HEK293 (cell line): ENCODE data around the gene RNASEH2A.

Experiments used
- CTCF ChIA-PET: fragments of 350-600 bp; formaldehyde crosslinking; extraction: SDS; loops from one replicate; lab custom pipeline; 2021; ENCODE audit warnings: antibody characterized with exemption; lab: Yijun Ruan, JAX
- POLR2A ChIA-PET: fragments of 300-600 bp; formaldehyde crosslinking; extraction: SDS; loops from one replicate; lab custom pipeline; 2020; ENCODE audit warnings: antibody characterized with exemption, inconsistent platforms; lab: Yijun Ruan, JAX
- H3K27ac ChIP-seq: fragments of 200-500 bp; sonication (Bioruptor generic); 2 replicates; pipeline ENCODE4 v1.5.1; 2014; ENCODE audit warnings: low read depth, low read length, control low read depth, inconsistent platforms; ENCODE audit errors: extremely low read depth
- H3K36me3 ChIP-seq, 2 experiments: fragments of 200-500 bp in 1 of 2; sonication (Bioruptor generic) in 1 of 2; 1 replicate in 1 of 2; 2 replicates in 1 of 2; pipeline ENCODE4 v1.5.1; 2014 to 2017; ENCODE audit warnings: inconsistent platforms in 2 of 2, low read length in 2 of 2; ENCODE audit not compliant: control insufficient read depth in 2 of 2, insufficient read depth in 1 of 2
- H3K4me1 ChIP-seq: fragments of 200-500 bp; sonication (Bioruptor generic); 2 replicates; pipeline ENCODE4 v1.5.1; 2014; ENCODE audit warnings: mild to moderate bottlenecking, low read length, inconsistent platforms; ENCODE audit not compliant: control insufficient read depth, insufficient read depth
- H3K4me3 ChIP-seq: 2 replicates; pipeline ENCODE4 v1.5.1; 2011; ENCODE audit warnings: low read depth, mild to moderate bottlenecking, control low read depth, low read length, moderate library complexity
- H3K9me3 ChIP-seq: fragments of 200-500 bp; sonication (Bioruptor generic); 2 replicates; pipeline ENCODE4 v1.5.1; 2014; ENCODE audit warnings: low read depth, low read length, inconsistent platforms; ENCODE audit not compliant: control insufficient read depth, insufficient read depth
- BCL6B ChIP-seq: fragments of 450-650 bp; formaldehyde crosslinking; IDR thresholded peaks from 2 replicates; pipeline ENCODE4 v1.5.1; 2017; ENCODE audit warnings: missing biosample characterization, missing genetic modification characterization
- FEZF1 ChIP-seq: fragments of 450-650 bp; formaldehyde crosslinking; IDR thresholded peaks from 2 replicates; pipeline ENCODE4 v1.5.1; 2016; ENCODE audit warnings: missing biosample characterization, missing genetic modification characterization
- GLI2 ChIP-seq: fragments of 450-650 bp; formaldehyde crosslinking; IDR thresholded peaks from 2 replicates; pipeline ENCODE4; 2017; ENCODE audit warnings: missing biosample characterization, missing genetic modification characterization, low read depth, borderline replicate concordance
- HOXD13 ChIP-seq: sonication (generic); formaldehyde crosslinking; IDR thresholded peaks from 2 replicates; pipeline ENCODE4 v1.8.0; 2022; ENCODE audit warnings: missing genetic modification reagents, borderline replicate concordance
- MYNN ChIP-seq: fragments of 450-650 bp; formaldehyde crosslinking; IDR thresholded peaks from 2 replicates; pipeline ENCODE4 v1.5.1; 2016; ENCODE audit warnings: missing biosample characterization, missing genetic modification characterization, borderline replicate concordance
- REST ChIP-seq: fragments of 450-650 bp; formaldehyde crosslinking; IDR thresholded peaks from 2 replicates; pipeline ENCODE4 v1.5.1; 2016; ENCODE audit warnings: missing biosample characterization, missing genetic modification characterization
- TCF7L2 ChIP-seq: IDR thresholded peaks from 2 replicates; pipeline ENCODE4 v1.6.1; 2011; ENCODE audit warnings: low read depth, mild to moderate bottlenecking, inconsistent platforms, low read length, moderate library complexity, borderline replicate concordance
- YY1 ChIP-seq: fragments of 450-650 bp; formaldehyde crosslinking; IDR thresholded peaks from 2 replicates; pipeline ENCODE4 v1.5.1; 2018; ENCODE audit warnings: missing biosample characterization, missing genetic modification characterization
- ZBTB17 ChIP-seq: fragments of 450-650 bp; formaldehyde crosslinking; IDR thresholded peaks from 2 replicates; pipeline ENCODE4 v1.5.1; 2016; ENCODE audit warnings: missing biosample characterization, missing genetic modification characterization
- ZBTB20 ChIP-seq: fragments of 450-650 bp; formaldehyde crosslinking; IDR thresholded peaks from 2 replicates; pipeline ENCODE4 v1.5.1; 2016; ENCODE audit warnings: missing biosample characterization, missing genetic modification characterization
- ZEB2 ChIP-seq: fragments of 450-650 bp; formaldehyde crosslinking; IDR thresholded peaks from 2 replicates; pipeline ENCODE4 v1.5.1; 2016; ENCODE audit warnings: missing biosample characterization, missing genetic modification characterization
- ZNF121 ChIP-seq: fragments of 450-650 bp; formaldehyde crosslinking; IDR thresholded peaks from 2 replicates; pipeline ENCODE4 v1.5.1; 2016; ENCODE audit warnings: missing biosample characterization, missing genetic modification characterization
- ZNF174 ChIP-seq: fragments of 450-650 bp; formaldehyde crosslinking; IDR thresholded peaks from 2 replicates; pipeline ENCODE4 v1.5.0; 2017; ENCODE audit warnings: missing biosample characterization, mild to moderate bottlenecking, missing genetic modification characterization
- ZNF23 ChIP-seq: fragments of 450-650 bp; formaldehyde crosslinking; IDR thresholded peaks from 2 replicates; pipeline ENCODE4 v1.5.1; 2016; ENCODE audit warnings: missing biosample characterization, missing genetic modification characterization, borderline replicate concordance
- ZNF239 ChIP-seq: fragments of 450-650 bp; formaldehyde crosslinking; IDR thresholded peaks from 2 replicates; pipeline ENCODE4 v1.5.1; 2016; ENCODE audit warnings: missing biosample characterization, missing genetic modification characterization
- ZNF280D ChIP-seq: fragments of 450-650 bp; formaldehyde crosslinking; IDR thresholded peaks from 2 replicates; pipeline ENCODE4 v1.5.1; 2016; ENCODE audit warnings: missing biosample characterization, missing genetic modification characterization
- ZNF335 ChIP-seq: fragments of 450-650 bp; formaldehyde crosslinking; conservative IDR thresholded peaks from 2 replicates; pipeline ENCODE4 v1.5.1; 2016; ENCODE audit warnings: missing biosample characterization, missing genetic modification characterization
- ZNF341 ChIP-seq: fragments of 450-650 bp; formaldehyde crosslinking; IDR thresholded peaks from 2 replicates; pipeline ENCODE4; 2016; ENCODE audit warnings: low read depth, missing biosample characterization, missing genetic modification characterization
- ZNF37A ChIP-seq: fragments of 450-650 bp; IDR thresholded peaks from 2 replicates; pipeline ENCODE4 v1.5.1; 2018; ENCODE audit warnings: missing biosample characterization, missing genetic modification characterization
- ZNF398 ChIP-seq: fragments of 450-650 bp; formaldehyde crosslinking; IDR thresholded peaks from 2 replicates; pipeline ENCODE4 v1.5.1; 2017; ENCODE audit warnings: missing biosample characterization, missing genetic modification characterization
- ZNF426 ChIP-seq: fragments of 450-650 bp; formaldehyde crosslinking; IDR thresholded peaks from 2 replicates; pipeline ENCODE4 v1.5.1; 2017; ENCODE audit warnings: missing biosample characterization, missing genetic modification characterization, mild to moderate bottlenecking, inconsistent platforms, moderate library complexity
- ZNF521 ChIP-seq: fragments of 450-650 bp; formaldehyde crosslinking; IDR thresholded peaks from 2 replicates; pipeline ENCODE4 v1.5.1; 2017; ENCODE audit warnings: missing biosample characterization, mild to moderate bottlenecking, missing genetic modification characterization
- ZNF549 ChIP-seq: fragments of 450-650 bp; IDR thresholded peaks from 2 replicates; pipeline ENCODE4 v1.5.1; 2018; ENCODE audit warnings: missing biosample characterization, missing genetic modification characterization, mild to moderate bottlenecking, inconsistent platforms, moderate library complexity
- ZNF624 ChIP-seq: fragments of 450-650 bp; formaldehyde crosslinking; IDR thresholded peaks from 2 replicates; pipeline ENCODE4 v1.5.1; 2017; ENCODE audit warnings: missing biosample characterization, missing genetic modification characterization
- ZNF660 ChIP-seq: fragments of 450-650 bp; IDR thresholded peaks from 2 replicates; pipeline ENCODE4 v1.5.1; 2018; ENCODE audit warnings: missing biosample characterization, mild to moderate bottlenecking, missing genetic modification characterization
- ZNF777 ChIP-seq: fragments of 450-650 bp; formaldehyde crosslinking; IDR thresholded peaks from 2 replicates; pipeline ENCODE4 v1.5.1; 2017; ENCODE audit warnings: missing biosample characterization, missing genetic modification characterization, borderline replicate concordance
- ZNF843 ChIP-seq: fragments of 450-650 bp; formaldehyde crosslinking; IDR thresholded peaks from 2 replicates; pipeline ENCODE4 v1.5.1; 2016; ENCODE audit warnings: missing biosample characterization, missing genetic modification characterization

RNASEH2A gene

GRCh38 chr19:12796146-12797071 lies 10.0 kb upstream of the RNASEH2A start (continued):
- no peak for TF ChIP-seq REST
- TF ChIP-seq ZNF660 (tag by site-specific recombination), result no peak
- no peak for TF ChIP-seq YY1 (tag by site-specific recombination)
- no peak for TF ChIP-seq ZNF239 (tag by site-specific recombination)
- TF ChIP-seq ZBTB20 (tag by site-specific recombination), result no peak
- 0 out of 2 replicates have a peak, but pooled peaks have one; percentile 29 for TF ChIP-seq ZNF335 (tag by site-specific recombination)
- peak; percentile 71 for TF ChIP-seq FEZF1 (tag by site-specific recombination)
- no peak for TF ChIP-seq HOXD13 (CRISPR knock-in tag)
- no peak for TF ChIP-seq ZNF777 (tag by site-specific recombination)
- no peak for TF ChIP-seq BCL6B (tag by site-specific recombination)
- TF ChIP-seq ZNF843 (tag by site-specific recombination), result no peak
- TF ChIP-seq ZNF398, result no peak
- no peak for TF ChIP-seq TCF7L2
- no peak for TF ChIP-seq ZNF549 (tag by site-specific recombination)
- TF ChIP-seq ZNF426, result no peak
- peak; percentile 35; the same call in 1 of the 2 replicates for TF ChIP-seq ZBTB17 (tag by site-specific recombination)
- no peak for TF ChIP-seq GLI2 (tag by site-specific recombination)
- TF ChIP-seq, all 188 proteins: peak for 24

- H3K27ac ChIP-seq, result no peak overlapping the region
- ChIA-PET CTCF (interaction anchor here (0.5 to 16.5 kb wide), 14 partner anchors 9 to 1046 kb away, joined by 3 to 386 read pairs (median 6); partner anchors contain the start of genes HOOK2 and RNASEH2A), POLR2A (interaction anchor here (0.7 to 1.1 kb wide), 3 partner anchors 9 to 36 kb away, joined by 5 to 7 read pairs (median 7); no protein-coding TSS in a partner anchor)
- TF ChIP-seq ZNF23 (tag by site-specific recombination), result no peak
- TF ChIP-seq ZNF624 (tag by site-specific recombination), result no peak
- peak; percentile 79; the same call in 1 of the 2 replicates for TF ChIP-seq ZNF121 (tag by site-specific recombination)
- TF ChIP-seq ZNF521 (tag by site-specific recombination), result no peak
- no peak for TF ChIP-seq MYNN (tag by site-specific recombination)
- no peak for TF ChIP-seq ZNF280D (tag by site-specific recombination)
- no peak for TF ChIP-seq ZNF341
- TF ChIP-seq ZNF174 (tag by site-specific recombination), result no peak
- TF ChIP-seq ZNF37A (tag by site-specific recombination), result no peak
- TF ChIP-seq ZEB2 (tag by site-specific recombination), result no peak
- peak; percentile 60; the same call in 1 of the 2 replicates for TF ChIP-seq ZBTB20 (tag by site-specific recombination)
Measured at GRCh38 chr19:12797141-12797587, 9.2 kb upstream of the RNASEH2A start.

More at GRCh38 chr19:12797141-12797587, 9.2 kb upstream of the RNASEH2A start:
- Histone ChIP-seq H3K4me1 (peaks cover 4% of the 10 kb centered on the region), H3K9me3 (no peaks in the 10 kb centered on the region), H3K4me3 (no peak overlapping the region), H3K36me3 (peaks cover 14 to 29% of the 10 kb centered on the region in 2 experiments; a peak in 2 of 3 replicates)
